GM13976 (cell line): ENCODE data around the gene ZBTB47.

ENCODE experiments used
- DNase-seq: peaks from one replicate; pipeline ENCODE4 v3.0.0; 2012; ENCODE audit warnings: low spot score
- CTCF ChIP-seq: IDR thresholded peaks from 2 replicates; pipeline ENCODE4 v1.5.1; 2012; ENCODE audit warnings: borderline replicate concordance, mild to moderate bottlenecking; ENCODE audit not compliant: insufficient read depth; ENCODE audit errors: extremely low read depth, missing control alignments, control extremely low read depth
- in situ Hi-C: fragments of 300-500 bp; cut with MboI; formaldehyde crosslinking; loops from one replicate; pipeline ENCODE4 v1.12.0; 2022; ENCODE audit warnings: low sequenced_read_pairs, mixed read lengths, inconsistent platforms; ENCODE audit not compliant: unreplicated experiment

Gene ZBTB47

GRCh38 chr3:42640129-42640528 lies 13.4 kb upstream of the ZBTB47 start:
- no peak for TF ChIP-seq CTCF
- in situ Hi-C loops = no loop called here
- no peak for DNase-seq

GRCh38 chr3:42640771-42641370 lies 12.6 kb upstream of the ZBTB47 start:
- TF ChIP-seq CTCF = no peak
- DNase-seq = no peak
- in situ Hi-C loops = no loop called here

GRCh38 chr3:42647821-42648459 lies 5.6 kb upstream of the ZBTB47 start:
- TF ChIP-seq CTCF = no peak
- in situ Hi-C loops = no loop called here
- no peak for DNase-seq

GRCh38 chr3:42649006-42649405 lies 4.5 kb upstream of the ZBTB47 start:
- in situ Hi-C loops = no loop called here
- no peak for DNase-seq
- no peak for TF ChIP-seq CTCF

GRCh38 chr3:42649783-42650182 lies 3.7 kb upstream of the ZBTB47 start:
- no peak for DNase-seq
- no peak for TF ChIP-seq CTCF
- in situ Hi-C loops = no loop called here

- no peak for DNase-seq
- in situ Hi-C loops = no loop called here
- no peak for TF ChIP-seq CTCF
Observed at GRCh38 chr3:42651248-42652091, 2.0 kb upstream of the ZBTB47 start.
